MG63 (cell line): ENCODE measurements around the gene BCAS4. TPM values are rescaled to one million over a fixed set of nuclear protein-coding genes. Genes with fewer than 3 reads are reported as not detected.

Experiments used
- DNase-seq: peaks from one replicate; pipeline ENCODE4 v3.0.0-alpha.2; 2020
- H3K27me3 ChIP-seq: fragments of 250-450 bp; sonication (Bioruptor Pico); 2 replicates; pipeline ENCODE4 v1.5.1; 2020; ENCODE audit warnings: mild to moderate bottlenecking, moderate library complexity
- H3K36me3 ChIP-seq: fragments of 250-450 bp; sonication (Bioruptor Pico); 2 replicates; pipeline ENCODE4 v1.5.1; 2020; ENCODE audit warnings: mild to moderate bottlenecking, moderate library complexity
- H3K4me3 ChIP-seq: fragments of 250-450 bp; sonication (Bioruptor Pico); 2 replicates; pipeline ENCODE4 v1.5.1; 2020; ENCODE audit warnings: mild to moderate bottlenecking, moderate library complexity
- H3K9me3 ChIP-seq: fragments of 250-450 bp; sonication (Bioruptor Pico); 2 replicates; pipeline ENCODE4 v1.5.1; 2020; ENCODE audit warnings: mild to moderate bottlenecking, moderate library complexity
- total RNA-seq: library from RNA; depleted of rRNA; stranded (reverse); fragments of >200 nt; shearing (Covaris generic); gene quantifications from 2 replicates; pipeline ENCODE4 v1.2.3, GENCODE V29; 2014; ENCODE audit warnings: low replicate concordance

The BCAS4 gene
- total RNA-seq, 1 experiment from 2014 or later: 13.1 TPM

DNA sequence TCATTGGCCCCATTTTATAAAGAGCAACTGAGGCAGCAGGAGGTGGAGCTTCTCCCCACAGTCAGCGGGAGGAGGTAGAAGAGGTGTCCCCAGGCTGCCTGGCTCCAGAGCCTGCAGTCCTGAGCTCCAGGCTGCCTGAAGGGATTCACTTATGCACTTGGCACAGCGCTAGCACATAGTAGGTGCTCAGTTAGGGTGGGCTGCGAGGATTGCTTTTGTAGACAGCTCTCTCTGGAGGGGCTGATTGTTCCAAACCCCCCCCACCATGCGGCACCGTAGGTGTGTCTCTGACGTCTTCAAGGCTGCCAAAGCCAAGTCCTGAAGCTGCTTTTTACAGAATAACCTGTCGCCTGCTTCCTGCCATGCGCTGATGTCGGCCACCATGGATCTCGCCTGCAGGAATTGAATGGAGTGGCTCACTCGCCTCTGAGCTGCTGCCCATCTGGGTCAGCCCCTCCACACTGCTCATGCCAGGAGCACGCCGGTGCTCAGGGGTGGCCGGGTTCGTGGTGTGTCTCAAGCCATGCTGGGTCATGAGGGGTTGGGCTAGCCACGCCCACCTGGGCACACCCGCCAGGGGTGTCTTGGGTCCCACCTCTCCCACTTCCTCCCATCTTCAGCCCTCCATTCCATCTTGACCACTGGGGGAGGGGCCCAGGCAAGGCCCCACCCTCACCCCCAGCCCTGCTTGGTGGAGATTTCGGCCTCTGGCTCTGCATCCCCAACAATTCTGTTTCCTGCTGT lies 59.8 kb downstream of the BCAS4 start:
- Histone ChIP-seq H3K27me3 (no peaks in the 10 kb centered on the region), H3K36me3 (no peaks in the 10 kb centered on the region), H3K4me3 (no peak overlapping the region), H3K9me3 (no peaks in the 10 kb centered on the region)
- no peak for DNase-seq

DNA sequence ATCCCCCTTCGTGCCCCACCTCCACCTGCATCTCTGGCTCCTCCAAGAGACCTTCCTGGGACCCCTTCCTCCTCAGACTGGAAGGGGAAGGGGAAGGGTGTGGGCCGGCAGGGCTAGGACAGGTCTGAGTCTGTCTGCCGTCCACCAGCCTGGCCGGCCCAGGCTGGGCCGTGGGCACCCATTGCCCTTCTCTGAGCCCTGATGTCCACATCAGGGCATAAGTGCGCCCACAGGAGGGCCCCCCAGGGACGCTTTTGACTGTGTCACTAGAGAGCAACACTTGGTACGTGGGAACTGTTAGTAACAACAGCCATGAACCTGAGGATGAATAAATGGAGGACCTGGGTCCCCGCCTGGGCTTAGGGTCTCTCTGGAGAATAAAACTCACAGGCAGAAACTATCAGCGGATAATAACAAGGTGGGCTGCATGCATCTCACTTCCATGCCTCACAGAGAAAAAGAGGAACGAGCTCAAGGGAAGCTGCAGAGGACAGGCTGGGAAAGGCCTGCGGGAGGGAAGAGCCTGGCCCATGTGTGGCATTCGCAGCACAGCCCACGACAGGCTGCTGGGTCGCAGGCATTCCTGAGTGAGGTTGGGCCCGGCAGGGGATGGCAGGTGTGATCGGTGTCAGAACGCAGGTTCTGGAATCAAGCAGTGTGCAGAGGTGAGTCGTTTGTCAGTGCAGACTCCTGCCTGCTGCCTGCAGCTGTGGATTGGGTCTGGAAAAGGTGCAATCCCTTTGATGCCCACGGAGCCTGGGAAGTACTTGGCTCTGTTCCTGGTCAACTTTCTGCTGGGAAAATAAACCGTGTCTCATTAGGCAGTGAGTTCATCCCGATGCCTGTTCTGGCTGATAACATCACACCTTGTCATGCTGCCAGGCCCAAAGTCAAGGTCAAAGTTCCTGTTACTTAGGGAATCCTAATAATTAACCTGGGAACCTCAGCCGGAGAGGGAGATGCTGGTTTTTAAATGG lies 60.9 kb downstream of the BCAS4 start:
- peak; percentile 59 for DNase-seq
- no peaks in the 10 kb centered on the region for H3K36me3 ChIP-seq
- H3K27me3 ChIP-seq: no peaks in the 10 kb centered on the region

DNA sequence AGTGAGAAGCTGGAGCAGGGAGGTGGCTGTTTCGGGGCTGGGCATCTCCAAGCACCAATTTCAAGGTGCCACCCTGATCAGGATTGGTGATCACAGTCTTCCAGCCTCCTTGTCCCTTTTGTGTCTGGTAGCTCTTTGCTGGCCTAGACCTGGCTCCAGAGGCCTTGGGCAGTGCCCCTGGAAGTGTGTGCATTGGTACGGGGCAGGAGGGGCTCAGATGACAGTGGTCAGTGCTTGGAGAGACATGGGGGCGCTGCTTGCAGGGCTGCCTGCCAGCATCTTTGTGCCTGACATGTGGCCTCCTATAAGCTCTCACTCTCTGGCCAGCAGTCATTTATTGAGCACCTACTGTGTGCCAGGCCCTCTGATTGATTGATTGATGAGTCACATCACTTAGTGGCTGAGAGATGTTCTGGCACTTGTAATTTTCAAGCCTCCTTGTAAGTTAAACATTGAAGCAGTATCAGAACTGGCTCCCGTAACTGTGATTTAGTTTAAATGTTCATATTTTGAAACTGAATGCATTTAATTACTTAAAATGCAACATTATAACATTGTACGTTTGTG lies 61.7 kb downstream of the BCAS4 start:
- Histone ChIP-seq H3K4me3 (no peak overlapping the region), H3K36me3 (no peaks in the 10 kb centered on the region)

More for the DNA sequence above, 60.9 kb downstream of the BCAS4 start:
- H3K9me3 ChIP-seq: no peaks in the 10 kb centered on the region
- H3K4me3 ChIP-seq: no peak overlapping the region

DNA sequence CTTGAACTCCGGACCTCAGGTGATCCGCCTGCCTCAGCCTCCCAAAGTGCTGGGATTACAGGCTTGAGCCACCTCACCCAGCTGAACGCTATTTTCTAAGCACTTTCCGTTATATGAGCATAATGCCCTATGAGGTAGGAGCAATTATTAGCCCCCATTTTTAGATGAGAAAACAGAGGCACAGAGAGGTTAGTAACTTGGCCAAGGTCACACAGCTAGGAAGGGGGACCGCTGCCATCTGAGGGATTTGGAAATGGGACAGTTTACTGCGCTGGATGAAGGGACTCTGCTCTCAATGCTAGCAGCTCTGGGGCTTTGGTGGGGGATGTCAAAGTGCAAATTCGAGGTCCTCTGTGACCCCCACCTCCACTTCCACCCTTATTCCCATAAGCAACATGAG lies 62.5 kb downstream of the BCAS4 start:
- Histone ChIP-seq H3K9me3 (no peaks in the 10 kb centered on the region), H3K4me3 (no peak overlapping the region), H3K36me3 (no peaks in the 10 kb centered on the region), H3K27me3 (no peaks in the 10 kb centered on the region)
- no peak for DNase-seq

More for the DNA sequence above, 61.7 kb downstream of the BCAS4 start:
- no peak for DNase-seq
- no peaks in the 10 kb centered on the region for H3K27me3 ChIP-seq
- no peaks in the 10 kb centered on the region for H3K9me3 ChIP-seq

DNA sequence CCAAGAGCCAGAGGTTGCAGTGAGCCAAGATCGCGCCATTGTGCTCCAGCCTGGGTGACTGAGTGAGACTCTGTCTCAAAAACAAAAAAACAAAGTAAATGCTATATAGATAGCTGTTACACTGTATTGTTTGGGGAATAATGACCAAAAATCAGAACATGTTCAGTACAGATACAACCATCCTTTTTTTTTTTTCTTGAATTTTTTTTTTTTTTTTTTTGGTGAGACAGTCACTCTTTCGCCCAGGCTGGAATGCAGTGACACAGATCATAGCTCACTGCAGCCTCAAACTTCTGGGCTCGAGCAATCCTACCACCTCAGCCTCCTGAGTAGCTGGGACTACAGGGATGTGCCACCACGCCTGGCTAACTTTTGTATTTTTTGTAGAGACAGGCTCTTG lies 63.7 kb downstream of the BCAS4 start:
- Histone ChIP-seq H3K27me3 (no peaks in the 10 kb centered on the region), H3K36me3 (no peaks in the 10 kb centered on the region), H3K4me3 (no peak overlapping the region), H3K9me3 (no peaks in the 10 kb centered on the region)
- DNase-seq: no peak

DNA sequence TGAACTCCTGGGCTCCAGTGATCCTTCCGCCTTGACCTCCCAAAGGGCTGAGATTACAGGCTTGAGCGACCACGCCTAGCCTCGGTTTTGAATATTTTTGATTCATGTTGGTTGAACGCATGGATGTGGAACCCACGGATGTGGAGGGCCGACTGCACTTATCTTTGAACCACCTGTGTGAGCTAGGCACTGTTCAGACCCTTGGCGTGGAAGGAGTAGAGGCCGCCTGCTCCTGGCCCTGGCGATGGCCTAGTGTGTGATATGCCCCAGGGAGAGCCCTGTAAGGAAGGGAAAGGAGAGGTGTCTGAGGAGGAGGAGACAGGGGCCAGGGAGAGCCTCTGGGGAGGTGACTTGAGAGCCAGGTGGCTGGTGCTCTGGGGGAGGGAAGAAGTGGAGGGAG lies 64.3 kb downstream of the BCAS4 start:
- Histone ChIP-seq H3K27me3 (no peaks in the 10 kb centered on the region), H3K36me3 (no peaks in the 10 kb centered on the region), H3K4me3 (no peak overlapping the region), H3K9me3 (no peaks in the 10 kb centered on the region)
- no peak for DNase-seq

DNA sequence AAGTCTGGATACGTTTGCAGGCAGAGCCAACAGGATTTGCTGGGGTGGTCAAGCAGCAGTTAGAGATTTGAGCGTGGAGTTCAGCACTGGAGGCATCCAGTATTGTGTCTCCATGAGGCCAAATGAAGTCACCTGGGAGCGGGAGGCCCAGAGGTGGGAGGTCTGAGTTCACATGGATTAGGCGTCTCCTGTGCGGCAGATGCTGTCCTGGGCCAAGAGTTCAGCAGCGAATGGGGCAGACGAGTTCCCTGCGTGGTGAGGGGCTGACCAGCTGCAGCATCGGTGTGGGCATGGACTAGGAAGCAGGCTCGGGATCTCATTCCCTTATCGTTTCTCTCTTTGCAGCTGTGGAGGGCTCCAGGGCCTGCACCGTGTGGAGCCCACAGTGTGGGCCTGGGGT lies 66.2 kb downstream of the BCAS4 start:
- Histone ChIP-seq H3K36me3 (no peaks in the 10 kb centered on the region), H3K9me3 (no peaks in the 10 kb centered on the region), H3K27me3 (no peaks in the 10 kb centered on the region), H3K4me3 (no peak overlapping the region)
- no peak for DNase-seq

DNA sequence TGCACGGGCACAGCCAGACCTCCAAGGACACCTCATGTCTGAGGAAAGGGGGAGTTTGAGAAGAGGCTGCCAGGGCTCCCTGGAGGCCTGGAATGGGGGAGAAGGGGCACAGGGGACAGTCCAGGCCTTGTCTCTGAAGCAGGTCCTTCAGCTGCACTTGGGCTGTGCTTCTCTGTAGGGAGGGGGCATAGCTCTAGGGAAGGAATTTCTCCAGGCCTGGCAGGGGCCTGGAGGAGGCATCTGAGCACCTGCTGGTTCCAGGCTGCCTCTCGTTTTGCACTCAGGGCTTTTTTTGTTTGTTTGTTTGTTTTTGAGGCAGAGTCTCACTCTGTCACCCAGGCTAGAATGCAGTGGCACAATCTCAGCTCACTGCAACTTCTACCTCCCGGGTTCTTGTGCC lies 67.7 kb downstream of the BCAS4 start:
- H3K9me3 ChIP-seq: no peaks in the 10 kb centered on the region
- DNase-seq: no peak
- no peak overlapping the region for H3K4me3 ChIP-seq
- H3K36me3 ChIP-seq: no peaks in the 10 kb centered on the region
- H3K27me3 ChIP-seq: no peaks in the 10 kb centered on the region

DNA sequence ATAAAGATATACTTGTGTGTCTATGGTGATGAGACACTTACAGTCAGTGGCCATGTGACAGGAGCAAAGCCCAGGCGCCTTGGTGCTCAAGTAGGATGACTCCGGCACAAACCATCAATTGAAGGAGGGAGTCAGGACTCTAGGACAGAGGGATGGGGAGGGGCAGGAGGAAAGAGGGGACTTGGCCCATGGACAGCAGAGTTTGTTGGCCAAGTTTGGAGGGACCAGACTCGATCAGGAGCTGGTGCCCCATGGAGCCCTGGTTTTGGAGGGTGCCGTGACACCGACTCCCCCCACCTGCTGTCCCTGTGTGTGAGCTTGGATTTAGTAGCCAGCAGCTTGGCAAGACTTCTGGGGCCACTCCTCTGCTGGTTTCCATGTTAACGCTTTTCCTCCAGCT lies 70.3 kb downstream of the BCAS4 start:
- no peak for DNase-seq
- Histone ChIP-seq H3K27me3 (no peaks in the 10 kb centered on the region), H3K36me3 (no peaks in the 10 kb centered on the region), H3K9me3 (no peaks in the 10 kb centered on the region), H3K4me3 (no peak overlapping the region)

DNA sequence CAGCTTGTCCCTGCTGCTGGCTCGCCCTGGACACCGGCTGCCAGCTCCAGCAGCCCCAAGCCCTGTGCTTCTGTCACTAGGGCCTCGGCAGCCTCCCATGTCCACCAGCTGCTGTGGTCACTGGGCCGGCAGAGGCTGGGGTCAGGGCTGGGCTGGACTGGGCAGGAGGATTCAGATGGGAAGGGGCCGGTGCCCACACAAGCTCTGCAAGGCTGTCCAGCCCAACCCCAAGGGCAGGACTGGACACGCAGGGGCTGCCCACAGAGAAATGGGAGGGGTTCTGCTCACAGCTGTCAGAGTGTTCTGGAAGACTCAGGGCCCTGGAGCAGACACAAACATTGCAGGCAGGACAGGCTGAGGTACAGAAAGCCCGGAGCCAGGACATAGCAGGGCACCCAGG lies 70.7 kb downstream of the BCAS4 start:
- H3K9me3 ChIP-seq: no peaks in the 10 kb centered on the region
- no peak for DNase-seq
- H3K27me3 ChIP-seq: no peaks in the 10 kb centered on the region
- no peak overlapping the region for H3K4me3 ChIP-seq
- H3K36me3 ChIP-seq: no peaks in the 10 kb centered on the region

DNA sequence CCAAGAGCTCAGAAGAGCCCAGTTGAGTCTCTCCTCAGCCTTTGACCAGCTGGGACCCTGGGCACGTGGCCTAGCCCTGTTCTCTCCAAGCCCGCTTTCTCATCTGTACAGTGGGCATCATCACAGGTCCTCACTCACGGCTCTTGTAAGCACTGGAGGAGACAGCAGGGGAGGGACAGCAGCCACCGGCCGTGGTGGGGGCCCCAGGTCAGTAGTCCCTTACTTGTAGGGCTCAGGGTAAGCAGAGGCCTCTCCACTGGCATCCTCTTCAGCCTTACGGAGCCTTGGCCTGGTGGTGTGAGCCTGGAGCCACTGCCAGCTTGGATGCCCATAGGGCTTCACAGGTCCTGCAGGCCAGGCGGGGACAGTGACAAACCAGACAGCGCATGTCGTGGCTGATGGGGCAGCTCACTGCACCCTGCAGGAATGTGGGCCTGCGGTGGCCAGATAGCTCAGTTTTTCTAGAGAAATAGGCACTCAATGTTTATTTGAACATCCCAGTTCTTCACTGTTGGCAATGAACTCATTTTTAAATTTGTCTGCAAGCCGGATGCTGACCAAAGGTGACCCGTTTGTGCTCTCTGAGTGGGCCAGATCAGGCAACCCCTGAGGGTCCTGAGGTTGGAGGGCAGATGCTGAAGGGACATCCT lies 71.3 kb downstream of the BCAS4 start:
- no peak for DNase-seq
- H3K9me3 ChIP-seq: no peaks in the 10 kb centered on the region
- H3K4me3 ChIP-seq: no peak overlapping the region
- H3K27me3 ChIP-seq: no peaks in the 10 kb centered on the region
- no peaks in the 10 kb centered on the region for H3K36me3 ChIP-seq

DNA sequence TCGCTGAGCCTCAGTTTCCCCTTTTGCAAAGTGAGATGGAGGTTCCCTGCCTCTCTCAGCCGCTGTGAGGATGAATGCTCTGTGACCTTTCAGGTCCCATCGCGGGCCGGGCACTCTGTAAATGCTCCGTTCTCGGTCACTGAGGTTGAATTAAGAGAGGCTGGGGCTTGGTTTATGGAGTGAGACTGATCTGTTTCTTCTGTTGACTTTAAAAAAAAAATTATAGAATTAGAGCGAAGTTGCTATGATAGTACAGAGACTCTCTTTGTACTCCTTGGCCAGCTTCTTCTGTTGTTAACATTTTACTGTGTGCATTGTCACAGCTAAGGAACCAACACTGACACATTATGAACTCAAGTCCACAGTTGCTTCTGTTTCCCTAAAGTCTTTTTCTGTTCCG lies 72.0 kb downstream of the BCAS4 start:
- DNase-seq: no peak
- Histone ChIP-seq H3K36me3 (no peaks in the 10 kb centered on the region), H3K9me3 (no peaks in the 10 kb centered on the region), H3K27me3 (no peaks in the 10 kb centered on the region), H3K4me3 (no peak overlapping the region)

DNA sequence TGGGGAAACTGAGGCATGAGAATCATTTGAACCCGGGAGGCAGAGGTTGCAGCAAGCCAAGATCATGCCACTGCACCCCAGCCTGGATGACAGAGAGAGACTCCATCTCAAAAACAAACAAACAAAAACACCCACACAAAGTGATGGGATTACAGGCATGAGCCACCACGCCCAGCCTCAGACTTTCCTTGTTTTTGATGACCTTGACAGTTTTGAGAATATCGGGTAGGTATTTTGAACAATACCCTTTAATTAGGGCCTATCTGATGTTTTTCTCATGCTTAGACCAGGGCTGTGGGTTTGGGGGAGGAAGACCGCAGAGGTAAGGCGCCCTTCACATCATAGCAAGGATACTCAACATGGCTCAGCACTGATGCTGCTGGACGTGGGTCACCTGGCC lies 72.9 kb downstream of the BCAS4 start:
- Histone ChIP-seq H3K4me3 (no peak overlapping the region), H3K9me3 (no peaks in the 10 kb centered on the region), H3K27me3 (no peaks in the 10 kb centered on the region), H3K36me3 (no peaks in the 10 kb centered on the region)
- no peak for DNase-seq

DNA sequence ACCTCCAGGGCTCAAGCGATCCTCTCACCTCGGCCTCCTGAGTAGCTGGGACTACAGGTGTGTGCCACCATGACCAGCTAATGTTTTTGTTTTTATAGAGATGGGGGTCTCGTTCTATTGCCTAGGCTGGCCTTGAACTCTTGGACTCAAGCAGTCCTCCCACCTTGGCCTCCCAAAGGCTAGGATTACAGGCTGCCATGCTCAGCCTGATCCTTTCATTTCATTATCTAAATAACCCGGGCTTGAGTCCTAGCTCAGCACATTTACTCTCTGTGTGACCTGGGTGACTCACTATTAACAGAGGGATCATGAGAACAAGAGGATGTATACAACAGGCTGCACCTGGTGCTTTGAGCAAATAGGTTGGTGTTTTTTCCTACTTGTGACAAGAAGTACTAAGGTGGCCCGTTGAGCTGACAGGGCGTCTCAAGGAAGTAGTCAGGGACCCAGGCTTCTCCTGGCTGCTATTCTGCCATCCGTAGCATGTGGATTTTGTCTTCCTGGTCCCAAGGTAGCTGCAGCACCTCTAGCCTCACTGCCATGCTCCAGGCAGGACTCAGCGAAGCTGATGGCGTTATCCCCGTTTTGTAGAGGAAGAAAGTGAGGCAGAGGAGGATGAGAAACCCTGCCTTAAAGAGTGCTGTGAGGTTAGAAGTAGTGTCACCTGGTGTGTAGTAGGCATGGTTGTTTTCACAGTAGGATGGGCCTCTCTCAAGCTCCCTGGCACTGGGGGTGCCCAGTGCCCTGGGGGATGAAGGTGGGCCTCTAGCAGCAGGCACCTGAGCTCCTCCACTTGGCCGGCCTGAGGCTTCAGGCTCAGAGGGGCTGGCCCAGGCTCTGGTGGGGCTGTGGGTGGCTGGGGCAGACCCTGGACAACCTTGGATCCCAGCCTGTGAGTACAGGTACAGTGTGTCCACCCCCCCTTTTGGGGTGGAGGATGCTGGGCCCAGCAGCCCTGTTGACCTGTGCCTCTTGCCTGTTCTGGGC lies 73.9 kb downstream of the BCAS4 start:
- no peak for DNase-seq
- Histone ChIP-seq H3K9me3 (no peaks in the 10 kb centered on the region), H3K4me3 (no peak overlapping the region), H3K27me3 (no peaks in the 10 kb centered on the region), H3K36me3 (no peaks in the 10 kb centered on the region)

DNA sequence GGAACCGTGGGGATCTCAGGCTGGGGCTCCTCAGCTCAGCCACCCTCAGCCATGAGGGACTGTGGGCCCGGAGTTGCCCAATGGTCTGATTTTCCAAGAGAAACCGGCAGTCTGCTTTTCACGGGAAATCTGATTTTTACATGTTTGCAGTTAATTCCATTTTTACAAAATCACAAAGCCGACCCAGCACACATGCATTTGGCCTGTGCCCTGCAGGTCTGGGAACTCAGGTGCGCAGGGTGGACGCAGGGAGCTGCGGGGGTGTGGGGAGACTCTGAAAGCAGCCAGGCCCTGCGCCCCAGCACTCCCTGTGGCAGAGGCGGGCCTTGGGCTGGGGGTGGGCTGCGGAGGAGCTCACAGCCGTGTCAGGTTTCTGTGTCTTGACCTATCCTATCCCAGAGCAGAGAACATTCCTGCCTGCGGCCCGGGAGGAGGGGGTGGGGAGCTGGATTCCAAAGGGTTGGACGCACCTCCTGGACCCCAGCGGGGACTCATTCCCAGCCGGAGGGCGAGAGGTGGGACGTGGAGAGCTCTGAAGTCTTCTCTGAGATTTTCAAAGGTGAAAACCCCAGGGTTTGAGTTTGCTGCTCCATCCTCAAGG lies 75.8 kb downstream of the BCAS4 start:
- no peak for DNase-seq
- H3K4me3 ChIP-seq: no peak overlapping the region

More for the DNA sequence above, 75.8 kb downstream of the BCAS4 start:
- Histone ChIP-seq H3K27me3 (no peaks in the 10 kb centered on the region), H3K9me3 (no peaks in the 10 kb centered on the region), H3K36me3 (no peaks in the 10 kb centered on the region)
